Ureter (tissue), 1 donor: ENCODE results near the gene NPC2. TPM values are rescaled to one million over a fixed set of nuclear protein-coding genes. Genes with fewer than 3 reads are reported as not detected.

Source experiments
- total RNA-seq: library from RNA; stranded (reverse); gene quantifications from one replicate; pipeline ENCODE4 v1.2.4, GENCODE V29; 2023
- donor health status: DM: yes; HTN: yes; CAD: no.

The NPC2 gene
- total RNA-seq, 1 donor from 2014 or later, result 175 TPM

Other genes with a start within 250 kb of the NPC2 start
- gene ABCD4, start 190.4 kb downstream of the NPC2 start, total RNA-seq, result 65.3 TPM
- gene VRTN, start 144.8 kb downstream of the NPC2 start, total RNA-seq, result not detected
- gene SYNDIG1L, start 67.1 kb downstream of the NPC2 start, total RNA-seq, result 0.18 TPM
- gene ISCA2, start 460 bp upstream of the NPC2 start, total RNA-seq, result 25.6 TPM
- gene LTBP2, start 118.9 kb upstream of the NPC2 start, total RNA-seq, result 6.8 TPM
- 40.8 TPM for gene AREL1, start 219.8 kb upstream of the NPC2 start, total RNA-seq
- 54.6 TPM for gene FCF1, start 219.8 kb upstream of the NPC2 start, total RNA-seq